Posterior cingulate gyrus (tissue), 11 donors: ENCODE measurements around the gene KLHL29.

Experiments used
- DNase-seq, 10 donors: peaks; one replicate each; pipeline versions ENCODE4 v3.0.0 to v3.0.0-alpha.2; 2020 to 2021; ENCODE audit warnings: mixed read lengths in 3 of 10
- intact Hi-C: fragments of 100-400 bp; cut with DNase I; formaldehyde crosslinking; loops from one replicate; pipeline ENCODE4 v1.15.1; 2023

The KLHL29 gene

GRCh38 chr2:23632386-23632785, 247.4 kb downstream of the KLHL29 start:
- DNase-seq = peak in 3 of 10 donors; percentile 8 to 25 (median 10)
- intact Hi-C loops = no loop called here

GRCh38 chr2:23632831-23633395, 247.9 kb downstream of the KLHL29 start:
- intact Hi-C loops = no loop called here
- peak in 3 of 10 donors; percentile 31 to 72 (median 53) for DNase-seq

- intact Hi-C loops = no loop called here
- peak in 3 of 10 donors; percentile 35 to 81 (median 78) for DNase-seq
These were observed 249.0 kb downstream of the KLHL29 start for GRCh38 chr2:23633966-23634365.

- intact Hi-C loops = no loop called here
- peak in 3 of 10 donors; percentile 37 to 69 (median 53) for DNase-seq
These were observed 250.7 kb downstream of the KLHL29 start for GRCh38 chr2:23635442-23636340.

- intact Hi-C loops = no loop called here
- peak in 5 of 10 donors; percentile 40 to 91 (median 86) for DNase-seq
These were observed 251.4 kb downstream of the KLHL29 start for GRCh38 chr2:23636426-23636825.

- intact Hi-C loops = no loop called here
These were observed 252.2 kb downstream of the KLHL29 start for GRCh38 chr2:23637011-23637778.

GRCh38 chr2:23639406-23639982, 254.5 kb downstream of the KLHL29 start:
- no peak for DNase-seq

More at GRCh38 chr2:23637011-23637778, 252.2 kb downstream of the KLHL29 start:
- DNase-seq = peak in 1 of 10 donors; percentile 50

GRCh38 chr2:23640711-23641110, 255.7 kb downstream of the KLHL29 start:
- intact Hi-C loops = no loop called here
- no peak for DNase-seq

More at GRCh38 chr2:23639406-23639982, 254.5 kb downstream of the KLHL29 start:
- intact Hi-C loops = no loop called here

- intact Hi-C loops = no loop called here
- peak in 1 of 10 donors; percentile 72 for DNase-seq
These were observed 257.5 kb downstream of the KLHL29 start for GRCh38 chr2:23642516-23642915.

GRCh38 chr2:23645230-23645808, 260.3 kb downstream of the KLHL29 start:
- no peak for DNase-seq
- intact Hi-C loops = no loop called here

GRCh38 chr2:23647563-23647962, 262.6 kb downstream of the KLHL29 start:
- no peak for DNase-seq
- intact Hi-C loops = no loop called here

GRCh38 chr2:23649303-23649702, 264.3 kb downstream of the KLHL29 start:
- no peak for DNase-seq
- intact Hi-C loops = no loop called here

GRCh38 chr2:23649819-23650218, 264.8 kb downstream of the KLHL29 start:
- no peak for DNase-seq
- intact Hi-C loops = no loop called here

GRCh38 chr2:23651187-23652080, 266.5 kb downstream of the KLHL29 start:
- no peak for DNase-seq
- intact Hi-C loops = no loop called here

GRCh38 chr2:23653326-23653725, 268.3 kb downstream of the KLHL29 start:
- intact Hi-C loops = no loop called here
- no peak for DNase-seq

GRCh38 chr2:23654756-23655155, 269.8 kb downstream of the KLHL29 start:
- DNase-seq = peak in 1 of 10 donors; percentile 23
- intact Hi-C loops = no loop called here

- intact Hi-C loops = no loop called here
These were observed 271.1 kb downstream of the KLHL29 start for GRCh38 chr2:23655934-23656596.

GRCh38 chr2:23656597-23656973, 271.6 kb downstream of the KLHL29 start:
- intact Hi-C loops = no loop called here
- peak in 5 of 10 donors; percentile 43 to 91 (median 89) for DNase-seq

More at GRCh38 chr2:23655934-23656596, 271.1 kb downstream of the KLHL29 start:
- DNase-seq = peak in 7 of 10 donors; percentile 33 to 90 (median 46)

GRCh38 chr2:23657371-23657770, 272.4 kb downstream of the KLHL29 start:
- intact Hi-C loops = no loop called here
- DNase-seq = no peak
